ENCODE measurements around the gene ALDH1L2. TPM values are rescaled to one million over a fixed set of nuclear protein-coding genes. Genes with fewer than 3 reads are reported as not detected.

Gene ALDH1L2
- total and polyA plus RNA-seq, 4 donors = 0.03 to 0.25 (median 0.15) TPM

- Histone ChIP-seq H3K9me3 (ENCODE audit: control insufficient read depth in 4 of 4, low read length in 3 of 4) (no peaks in the 10 kb centered on the region), H3K9ac (ENCODE audit: low read depth in 1 of 2, low read length in 2 of 2) (no peak overlapping the region), H3K4me3 (ENCODE audit: low read depth in 1 of 3, low read length in 3 of 3) (no peak overlapping the region), H3K27me3 (ENCODE audit: control insufficient read depth in 4 of 4, insufficient read depth in 4 of 4, low read length in 3 of 4) (no peaks in the 10 kb centered on the region), H3K36me3 (ENCODE audit: control insufficient read depth in 4 of 4, insufficient read depth in 3 of 4, low read depth in 1 of 4, low read length in 3 of 4) (peaks cover 0 to 4% (median 0%) of the 10 kb centered on the region in 4 donors), H3K4me1 (ENCODE audit: control insufficient read depth in 4 of 4, insufficient read depth in 4 of 4, low read length in 3 of 4) (peaks cover 0 to 23% (median 3%) of the 10 kb centered on the region in 4 donors), H3K27ac (ENCODE audit: low read depth in 1 of 2, low read length in 2 of 2) (no peak overlapping the region)
- 94% methylated on average over 3 of the region's 3 CpGs for WGBS
- no peak for DNase-seq (ENCODE audit: low spot score)
- TF ChIP-seq FOXA2 (IDR thresholded peaks at IDR 0.05) (no peak), CTCF (IDR thresholded peaks at IDR 0.05; ENCODE audit: low read depth, low read length, missing input control) (no peak)
- TF ChIP-seq, protein P1, sequence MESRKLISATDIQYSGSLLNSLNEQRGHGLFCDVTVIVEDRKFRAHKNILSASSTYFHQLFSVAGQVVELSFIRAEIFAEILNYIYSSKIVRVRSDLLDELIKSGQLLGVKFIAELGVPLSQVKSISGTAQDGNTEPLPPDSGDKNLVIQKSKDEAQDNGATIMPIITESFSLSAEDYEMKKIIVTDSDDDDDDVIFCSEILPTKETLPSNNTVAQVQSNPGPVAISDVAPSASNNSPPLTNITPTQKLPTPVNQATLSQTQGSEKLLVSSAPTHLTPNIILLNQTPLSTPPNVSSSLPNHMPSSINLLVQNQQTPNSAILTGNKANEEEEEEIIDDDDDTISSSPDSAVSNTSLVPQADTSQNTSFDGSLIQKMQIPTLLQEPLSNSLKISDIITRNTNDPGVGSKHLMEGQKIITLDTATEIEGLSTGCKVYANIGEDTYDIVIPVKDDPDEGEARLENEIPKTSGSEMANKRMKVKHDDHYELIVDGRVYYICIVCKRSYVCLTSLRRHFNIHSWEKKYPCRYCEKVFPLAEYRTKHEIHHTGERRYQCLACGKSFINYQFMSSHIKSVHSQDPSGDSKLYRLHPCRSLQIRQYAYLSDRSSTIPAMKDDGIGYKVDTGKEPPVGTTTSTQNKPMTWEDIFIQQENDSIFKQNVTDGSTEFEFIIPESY (IDR thresholded peaks at IDR 0.05) = no peak
Observed at GRCh38 chr12:105020241-105020962, 63.9 kb downstream of the ALDH1L2 start.

DNA sequence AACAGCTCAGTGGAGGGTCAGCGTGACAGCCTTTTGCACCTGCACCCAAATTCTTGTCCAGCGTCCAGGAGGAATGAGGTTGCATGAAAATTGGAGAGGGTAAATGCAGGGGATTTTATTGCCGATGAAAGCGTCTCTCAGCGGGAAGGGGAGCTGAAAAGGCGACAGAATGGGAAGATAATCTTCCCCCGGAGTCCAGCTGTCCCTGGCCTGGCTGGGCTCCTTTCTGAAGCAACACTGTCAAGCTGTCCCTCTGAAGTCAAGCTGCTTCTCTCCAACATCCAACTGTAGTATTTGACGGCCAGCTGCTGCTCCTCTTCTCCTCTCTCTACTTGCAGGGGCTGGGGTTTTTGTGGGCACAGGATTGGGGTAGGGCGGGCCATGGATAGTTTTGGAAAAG, 65.5 kb downstream of the ALDH1L2 start:
- no peaks in the 10 kb centered on the region for H3K27me3 ChIP-seq (ENCODE audit: control insufficient read depth in 4 of 4, insufficient read depth in 4 of 4, low read length in 3 of 4)
- H3K9me3 ChIP-seq (ENCODE audit: control insufficient read depth in 4 of 4, low read length in 3 of 4) = no peaks in the 10 kb centered on the region
- no peak for TF ChIP-seq ATF3 (IDR thresholded peaks at IDR 0.05)
- H3K4me1 ChIP-seq (ENCODE audit: control insufficient read depth in 4 of 4, insufficient read depth in 4 of 4, low read length in 3 of 4) = peaks cover 0 to 18% (median 1%) of the 10 kb centered on the region in 4 donors
- H3K4me3 ChIP-seq (ENCODE audit: low read depth in 1 of 3, low read length in 3 of 3) = no peak overlapping the region
- no peak for DNase-seq (ENCODE audit: low spot score)
- H3K9ac ChIP-seq (ENCODE audit: low read depth in 1 of 2, low read length in 2 of 2) = no peak overlapping the region
- H3K27ac ChIP-seq (ENCODE audit: low read depth in 1 of 2, low read length in 2 of 2) = no peak overlapping the region
- H3K36me3 ChIP-seq (ENCODE audit: control insufficient read depth in 4 of 4, insufficient read depth in 3 of 4, low read depth in 1 of 4, low read length in 3 of 4) = peaks cover 0 to 4% (median 0%) of the 10 kb centered on the region in 4 donors
- 95% methylated on average over 9 of the region's 9 CpGs for WGBS

- Histone ChIP-seq H3K4me1 (ENCODE audit: control insufficient read depth in 4 of 4, insufficient read depth in 4 of 4, low read length in 3 of 4) (peaks cover 0 to 19% (median 1%) of the 10 kb centered on the region in 4 donors), H3K9ac (ENCODE audit: low read depth in 1 of 2, low read length in 2 of 2) (no peak overlapping the region), H3K9me3 (ENCODE audit: control insufficient read depth in 4 of 4, low read length in 3 of 4) (no peaks in the 10 kb centered on the region), H3K36me3 (ENCODE audit: control insufficient read depth in 4 of 4, insufficient read depth in 3 of 4, low read depth in 1 of 4, low read length in 3 of 4) (peaks cover 0 to 4% (median 2%) of the 10 kb centered on the region in 4 donors), H3K27ac (ENCODE audit: low read depth in 1 of 2, low read length in 2 of 2) (no peak overlapping the region), H3K4me3 (ENCODE audit: low read depth in 1 of 3, low read length in 3 of 3) (no peak overlapping the region), H3K27me3 (ENCODE audit: control insufficient read depth in 4 of 4, insufficient read depth in 4 of 4, low read length in 3 of 4) (no peaks in the 10 kb centered on the region)
- DNase-seq (ENCODE audit: low spot score) = no peak
- no peak for TF ChIP-seq YY1 (IDR thresholded peaks at IDR 0.05)
- TF ChIP-seq, protein P1 (IDR thresholded peaks at IDR 0.05) = no peak
- TF ChIP-seq REST (IDR thresholded peaks at IDR 0.05) = no peak
- no peak for TF ChIP-seq FOXA2 (IDR thresholded peaks at IDR 0.05)
- no peak for TF ChIP-seq CTCF (IDR thresholded peaks at IDR 0.05; ENCODE audit: low read depth, low read length, missing input control)
- no peak for TF ChIP-seq GABPA (IDR thresholded peaks at IDR 0.05 in 1 of 2, conservative IDR thresholded peaks at IDR 0.05 in 1 of 2)
- TF ChIP-seq HNF4G (IDR thresholded peaks at IDR 0.05) = no peak
- TF ChIP-seq EGR1 (IDR thresholded peaks at IDR 0.05; ENCODE audit: low read depth in 2 of 2) = no peak
- TF ChIP-seq RXRA (IDR thresholded peaks at IDR 0.05) = no peak
- no peak for TF ChIP-seq HNF4A (conservative IDR thresholded peaks at IDR 0.05)
- no peak for TF ChIP-seq NR2F2 (IDR thresholded peaks at IDR 0.05)
- TF ChIP-seq RAD21 (IDR thresholded peaks at IDR 0.05) = no peak
- TF ChIP-seq TAF1 (conservative IDR thresholded peaks at IDR 0.05) = no peak
- 97% methylated on average over 4 of the region's 4 CpGs for WGBS
Observed at GRCh38 chr12:105018012-105018411, 66.2 kb downstream of the ALDH1L2 start.
